Glutamatergic neuron (in vitro differentiated cells): ENCODE data around the gene YAP1. TPM values are rescaled to one million over a fixed set of nuclear protein-coding genes. Genes with fewer than 3 reads are reported as not detected.

Experiments
- DNase-seq: peaks from one replicate; pipeline ENCODE4 v3.0.0; 2022
- H3K27ac Mint-ChIP-seq: one replicate; pipeline ENCODE4 v1.8.0; 2020; ENCODE audit warnings: mild to moderate bottlenecking, mixed read lengths, inconsistent platforms; ENCODE audit not compliant: unreplicated experiment
- H3K27me3 Mint-ChIP-seq: one replicate; pipeline ENCODE4 v1.8.0; 2020; ENCODE audit warnings: mild to moderate bottlenecking, moderate library complexity, mixed read lengths, inconsistent platforms; ENCODE audit not compliant: unreplicated experiment
- H3K36me3 Mint-ChIP-seq: one replicate; pipeline ENCODE4 v1.8.0; 2020; ENCODE audit warnings: mild to moderate bottlenecking, mixed read lengths, inconsistent platforms; ENCODE audit not compliant: unreplicated experiment
- H3K4me1 Mint-ChIP-seq: one replicate; pipeline ENCODE4 v1.8.0; 2020; ENCODE audit warnings: mild to moderate bottlenecking, low read depth, mixed read lengths, inconsistent platforms; ENCODE audit not compliant: unreplicated experiment
- H3K4me3 Mint-ChIP-seq: one replicate; pipeline ENCODE4 v1.8.0; 2020; ENCODE audit warnings: mild to moderate bottlenecking, mixed read lengths, inconsistent platforms; ENCODE audit not compliant: unreplicated experiment
- H3K9me3 Mint-ChIP-seq: one replicate; pipeline ENCODE4 v1.8.0; 2020; ENCODE audit warnings: mild to moderate bottlenecking, moderate library complexity, mixed read lengths, inconsistent platforms; ENCODE audit not compliant: unreplicated experiment
- CTCF ChIP-seq: fragments of 200-600 bp; sonication (generic); IDR thresholded peaks from one replicate; pipeline ENCODE4 v1.5.0; 2021; ENCODE audit not compliant: partially characterized antibody, unreplicated experiment
- total RNA-seq: library from RNA; stranded (reverse); fragmentation: NEBNext Ultra II Directional; extraction: Animal tissue kit (Norgen Biotek cat#: 25700); gene quantifications from one replicate; pipeline ENCODE4 v1.2.1, GENCODE V29; 2021; ENCODE audit not compliant: unreplicated experiment

Gene YAP1
- total RNA-seq, 1 donor from 2014 or later: 1.3 TPM

GRCh38 chr11:102243399-102243884 lies 133.2 kb downstream of the YAP1 start:
- Mint-ChIP-seq H3K4me1 (no peaks in the 10 kb centered on the region), H3K36me3 (no peaks in the 10 kb centered on the region), H3K27me3 (no peaks in the 10 kb centered on the region), H3K27ac (no peak overlapping the region), H3K4me3 (no peak overlapping the region), H3K9me3 (no peaks in the 10 kb centered on the region)
- no peak for DNase-seq
- TF ChIP-seq CTCF: no peak

- Mint-ChIP-seq H3K4me3 (no peak overlapping the region), H3K4me1 (no peaks in the 10 kb centered on the region), H3K9me3 (no peaks in the 10 kb centered on the region), H3K36me3 (no peaks in the 10 kb centered on the region), H3K27me3 (no peaks in the 10 kb centered on the region), H3K27ac (no peak overlapping the region)
- no peak for TF ChIP-seq CTCF
- DNase-seq: no peak
Measured at GRCh38 chr11:102244681-102245409, 134.6 kb downstream of the YAP1 start.

- Mint-ChIP-seq H3K27me3 (no peaks in the 10 kb centered on the region), H3K27ac (no peak overlapping the region), H3K9me3 (no peaks in the 10 kb centered on the region), H3K36me3 (no peaks in the 10 kb centered on the region), H3K4me1 (no peaks in the 10 kb centered on the region), H3K4me3 (no peak overlapping the region)
- DNase-seq: no peak
- no peak for TF ChIP-seq CTCF
Measured at GRCh38 chr11:102251423-102251822, 141.2 kb downstream of the YAP1 start.

- DNase-seq: no peak
- Mint-ChIP-seq H3K36me3 (no peaks in the 10 kb centered on the region), H3K27me3 (no peaks in the 10 kb centered on the region), H3K4me3 (no peak overlapping the region), H3K27ac (no peak overlapping the region), H3K9me3 (no peaks in the 10 kb centered on the region), H3K4me1 (no peaks in the 10 kb centered on the region)
- TF ChIP-seq CTCF: no peak
Measured at GRCh38 chr11:102252339-102252891, 142.2 kb downstream of the YAP1 start.

- no peaks in the 10 kb centered on the region for H3K9me3 Mint-ChIP-seq
- no peak overlapping the region for H3K27ac Mint-ChIP-seq
- no peaks in the 10 kb centered on the region for H3K4me1 Mint-ChIP-seq
- no peak overlapping the region for H3K4me3 Mint-ChIP-seq
- no peaks in the 10 kb centered on the region for H3K27me3 Mint-ChIP-seq
- H3K36me3 Mint-ChIP-seq: no peaks in the 10 kb centered on the region
- DNase-seq: no peak
- no peak for TF ChIP-seq CTCF
Measured at GRCh38 chr11:102253020-102253715, 142.9 kb downstream of the YAP1 start.
